ENCODE results near the gene EMP3.

Gene EMP3

GRCh38 chr19:48338802-48339503 is 13.6 kb downstream of the EMP3 start:
- no peaks in the 10 kb centered on the region for H3K36me3 ChIP-seq (ENCODE audit: control insufficient read depth, insufficient read depth, low read length)
- TF ChIP-seq CTCF (IDR thresholded peaks at IDR 0.05; ENCODE audit: insufficient read depth, low read length, poor library complexity, severe bottlenecking), result no peak
- no peak overlapping the region for H3K4me3 ChIP-seq (replicated peaks; ENCODE audit: low read depth, low read length)
- no peaks in the 10 kb centered on the region for H3K27me3 ChIP-seq (replicated peaks; ENCODE audit: control insufficient read depth, insufficient read depth, low read length)
- DNase-seq (ENCODE audit: extremely low read depth, insufficient read length), result no peak

- Histone ChIP-seq H3K27me3 (replicated peaks; ENCODE audit: control insufficient read depth, insufficient read depth, low read length) (no peaks in the 10 kb centered on the region), H3K4me3 (replicated peaks; ENCODE audit: low read depth, low read length) (no peak overlapping the region), H3K36me3 (ENCODE audit: control insufficient read depth, insufficient read depth, low read length) (no peaks in the 10 kb centered on the region)
- DNase-seq (ENCODE audit: extremely low read depth, insufficient read length), result no peak
- TF ChIP-seq CTCF (IDR thresholded peaks at IDR 0.05; ENCODE audit: insufficient read depth, low read length, poor library complexity, severe bottlenecking), result no peak
Measured at GRCh38 chr19:48340995-48341394, 15.6 kb downstream of the EMP3 start.

- no peak for DNase-seq (ENCODE audit: extremely low read depth, insufficient read length)
- TF ChIP-seq CTCF (IDR thresholded peaks at IDR 0.05; ENCODE audit: insufficient read depth, low read length, poor library complexity, severe bottlenecking), result no peak
- no peaks in the 10 kb centered on the region for H3K27me3 ChIP-seq (replicated peaks; ENCODE audit: control insufficient read depth, insufficient read depth, low read length)
- no peaks in the 10 kb centered on the region for H3K36me3 ChIP-seq (ENCODE audit: control insufficient read depth, insufficient read depth, low read length)
- H3K4me3 ChIP-seq (replicated peaks; ENCODE audit: low read depth, low read length), result no peak overlapping the region
Measured at GRCh38 chr19:48341515-48342413, 16.4 kb downstream of the EMP3 start.

DNA sequence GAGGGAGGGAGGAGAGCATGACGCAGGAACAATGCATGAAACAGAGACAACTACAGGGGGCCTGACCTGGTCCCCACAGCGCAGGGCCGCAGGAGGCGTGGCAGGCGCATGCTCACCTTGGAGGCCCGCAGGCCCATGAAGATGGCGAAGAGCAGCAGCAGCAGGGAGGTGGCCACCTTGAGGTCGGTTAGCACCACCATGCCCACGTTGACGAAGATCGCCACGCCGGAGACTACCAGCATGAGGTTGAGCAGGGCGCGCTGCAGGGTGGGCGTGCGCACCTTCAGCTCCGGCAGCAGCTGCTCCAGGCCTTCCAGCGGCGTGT is 17.0 kb downstream of the EMP3 start:
- Histone ChIP-seq H3K36me3 (ENCODE audit: control insufficient read depth, insufficient read depth, low read length) (no peaks in the 10 kb centered on the region), H3K27me3 (replicated peaks; ENCODE audit: control insufficient read depth, insufficient read depth, low read length) (no peaks in the 10 kb centered on the region), H3K4me3 (replicated peaks; ENCODE audit: low read depth, low read length) (no peak overlapping the region)
- TF ChIP-seq CTCF (IDR thresholded peaks at IDR 0.05; ENCODE audit: insufficient read depth, low read length, poor library complexity, severe bottlenecking), result no peak
- no peak for DNase-seq (ENCODE audit: extremely low read depth, insufficient read length)

DNA sequence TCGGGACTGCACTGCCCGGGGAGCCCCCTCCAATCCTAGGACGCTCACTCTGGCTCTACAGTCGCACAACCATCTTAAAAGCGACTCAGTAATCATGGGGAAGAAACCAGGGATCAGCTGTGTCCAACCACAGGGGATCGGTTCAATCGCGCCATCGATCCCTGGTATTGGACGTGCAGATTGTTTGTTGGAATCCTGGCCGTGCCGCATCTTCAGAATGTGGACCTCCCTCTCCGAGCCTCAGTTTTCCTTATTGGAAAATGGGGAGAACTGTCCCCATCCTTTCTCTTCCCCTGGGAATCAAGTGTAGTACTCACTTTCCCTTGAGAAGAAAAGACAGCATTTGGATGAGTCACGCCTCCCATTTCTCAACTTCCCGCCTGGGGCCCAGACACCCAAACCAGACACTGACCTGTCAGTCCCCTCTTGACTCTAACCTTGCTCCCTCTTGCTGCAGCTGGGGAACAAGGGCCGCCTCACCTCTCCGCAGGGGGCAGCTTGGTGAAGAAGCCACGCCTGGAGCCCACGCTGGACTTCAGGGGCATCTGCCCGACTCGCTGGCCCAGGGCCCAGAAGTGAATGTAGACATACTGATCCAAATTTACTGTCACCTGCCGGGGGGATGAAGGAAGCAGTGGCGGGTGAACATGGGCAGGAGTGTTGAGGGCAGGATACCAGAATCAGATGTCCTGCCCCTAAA is 17.6 kb downstream of the EMP3 start:
- DNase-seq (ENCODE audit: extremely low read depth, insufficient read length), result no peak
- H3K27me3 ChIP-seq (replicated peaks; ENCODE audit: control insufficient read depth, insufficient read depth, low read length), result no peaks in the 10 kb centered on the region
- H3K4me3 ChIP-seq (replicated peaks; ENCODE audit: low read depth, low read length), result no peak overlapping the region
- no peaks in the 10 kb centered on the region for H3K36me3 ChIP-seq (ENCODE audit: control insufficient read depth, insufficient read depth, low read length)
- TF ChIP-seq CTCF (IDR thresholded peaks at IDR 0.05; ENCODE audit: insufficient read depth, low read length, poor library complexity, severe bottlenecking), result no peak

Measured in GM06990 (cell line).